ENCODE measurements around the gene SMG6.
"Not testable (repeated sequence)": the region's sequence is repeated elsewhere in the genome, so short reads cannot be mapped to it uniquely, and the experiment has no call there.

GRCh38 chr17:2165723-2166122, 137.9 kb downstream of the SMG6 start:
- TF ChIP-seq REST (IDR thresholded peaks at IDR 0.05; ENCODE audit: borderline replicate concordance in 1 of 2, low read depth in 1 of 2, low read length in 2 of 2); BCL3 (CRISPR knock-in tag; IDR thresholded peaks at IDR 0.05); ZNF558 (CRISPR knock-in tag; IDR thresholded peaks at IDR 0.05; ENCODE audit: borderline replicate concordance); POLR2AphosphoS5 (IDR thresholded peaks at IDR 0.05; ENCODE audit: low read depth, low read length); EZH2 (conservative IDR thresholded peaks at IDR 0.05; ENCODE audit: low read depth, low read length); GPBP1L1 (CRISPR knock-in tag; IDR thresholded peaks at IDR 0.05); HBP1 (CRISPR knock-in tag; IDR thresholded peaks at IDR 0.05; ENCODE audit: low read depth); SRSF1 (optimal IDR thresholded peaks at IDR 0.05; ENCODE audit: low read depth, low read length); KLF12 (CRISPR knock-in tag; IDR thresholded peaks at IDR 0.05; ENCODE audit: borderline replicate concordance); AFF4 (CRISPR knock-in tag; IDR thresholded peaks at IDR 0.05); RFX5 (IDR thresholded peaks at IDR 0.05; ENCODE audit: low read depth, low read length); ZNF224 (CRISPR knock-in tag; IDR thresholded peaks at IDR 0.05); ZBTB4 (CRISPR knock-in tag; IDR thresholded peaks at IDR 0.05; ENCODE audit: borderline replicate concordance): not testable (repeated sequence)

Measured in HepG2 (cell line).